IMR-90 (cell line): ENCODE data around the gene TRIM63. TPM values are rescaled to one million over a fixed set of nuclear protein-coding genes. Genes with fewer than 3 reads are reported as not detected.

Experiments
- ATAC-seq: fragments of 200-7000 bp; cut with Tn5 transposase; 2 replicates; pipeline ENCODE4 v1.9.1; 2020; ENCODE audit warnings: low read depth, mild to moderate bottlenecking, moderate library complexity
- BruUV-seq: library from RNA; stranded (reverse); fragments of 400-500 nt; replicated peaks from 2 replicates; lab custom pipeline; 2021; lab: Mats Ljungman, UMichigan
- CTCF ChIA-PET: fragments of 300-600 bp; formaldehyde crosslinking; extraction: SDS; loops from one replicate; lab custom pipeline; 2021; ENCODE audit warnings: antibody characterized with exemption; lab: Yijun Ruan, JAX
- POLR2A ChIA-PET: fragments of 300-600 bp; sonication (Branson Sonifier 250); formaldehyde crosslinking; loops from one replicate; lab custom pipeline; 2022; ENCODE audit warnings: antibody characterized with exemption; ENCODE audit not compliant: unreplicated experiment; lab: Charles Lee
- DNase-seq: peaks from one replicate; pipeline ENCODE4 v3.0.0; 2013
- H2AFZ ChIP-seq: replicated peaks from 2 replicates; pipeline ENCODE3; 2013; ENCODE audit warnings: low read length, mild to moderate bottlenecking; ENCODE audit not compliant: poor library complexity
- H2AK5ac ChIP-seq: 2 replicates; pipeline ENCODE4 v1.6.1; 2013; ENCODE audit warnings: low read depth, low read length, inconsistent platforms
- H2AK9ac ChIP-seq: replicated peaks from 2 replicates; pipeline ENCODE3; 2013; ENCODE audit warnings: mild to moderate bottlenecking, low read depth, low read length, moderate library complexity; ENCODE audit not compliant: poor library complexity
- H2BK120ac ChIP-seq: 2 replicates; pipeline ENCODE4 v1.6.1; 2013; ENCODE audit warnings: low read depth, low read length, inconsistent platforms
- H2BK15ac ChIP-seq: 3 replicates; pipeline ENCODE4 v1.6.1; 2013; ENCODE audit warnings: low read depth, low read length, inconsistent platforms
- H2BK20ac ChIP-seq: 2 replicates; pipeline ENCODE4 v1.6.1; 2013; ENCODE audit warnings: low read depth, mild to moderate bottlenecking, inconsistent platforms, low read length, moderate library complexity
- H2BK5ac ChIP-seq: 2 replicates; pipeline ENCODE4 v1.6.1; 2013; ENCODE audit warnings: mild to moderate bottlenecking, low read depth, low read length, inconsistent platforms; ENCODE audit not compliant: poor library complexity, severe bottlenecking
- H3K14ac ChIP-seq: replicated peaks from 2 replicates; pipeline ENCODE4 v1.6.1; 2013; ENCODE audit warnings: low read depth, low read length, inconsistent platforms
- H3K18ac ChIP-seq: 2 replicates; pipeline ENCODE4 v1.6.1; 2013; ENCODE audit warnings: low read depth, low read length, control low read depth
- H3K23ac ChIP-seq: 2 replicates; pipeline ENCODE4 v1.6.1; 2013; ENCODE audit warnings: low read depth, low read length, inconsistent platforms
- H3K27ac ChIP-seq: 2 replicates; pipeline ENCODE4 v1.5.1; 2013; ENCODE audit warnings: mild to moderate bottlenecking, control low read depth, low read length; ENCODE audit not compliant: insufficient read depth
- H3K27me3 ChIP-seq: 2 replicates; pipeline ENCODE4 v1.6.1; 2013; ENCODE audit warnings: low read length; ENCODE audit not compliant: control insufficient read depth, insufficient read depth
- H3K36me3 ChIP-seq: 2 replicates; pipeline ENCODE4 v1.6.1; 2013; ENCODE audit warnings: low read length, mixed read lengths; ENCODE audit not compliant: control insufficient read depth, insufficient read depth
- H3K4ac ChIP-seq: 2 replicates; pipeline ENCODE4 v1.6.1; 2013; ENCODE audit warnings: low read depth, low read length, inconsistent platforms
- H3K4me1 ChIP-seq: 2 replicates; pipeline ENCODE4 v1.6.1; 2013; ENCODE audit warnings: low read length, mixed read lengths; ENCODE audit not compliant: control insufficient read depth, insufficient read depth
- H3K4me2 ChIP-seq: 2 replicates; pipeline ENCODE4 v1.6.1; 2013; ENCODE audit warnings: low read depth, mild to moderate bottlenecking, control low read depth, low read length, moderate library complexity
- H3K4me3 ChIP-seq: 2 replicates; pipeline ENCODE4 v1.5.1; 2013; ENCODE audit warnings: low read depth, mild to moderate bottlenecking, control low read depth, low read length, moderate library complexity; ENCODE audit not compliant: insufficient read depth
- H3K56ac ChIP-seq: 2 replicates; pipeline ENCODE4 v1.6.1; 2013; ENCODE audit warnings: low read length, inconsistent platforms; ENCODE audit not compliant: insufficient read depth; ENCODE audit errors: extremely low read depth
- H3K79me1 ChIP-seq, 2 experiments: 2 replicates each; pipeline ENCODE4 v1.6.1; 2013; ENCODE audit warnings: low read length in 2 of 2, inconsistent platforms in 1 of 2, low read depth in 1 of 2
- H3K9ac ChIP-seq: 2 replicates; pipeline ENCODE4 v1.6.1; 2013; ENCODE audit warnings: low read depth, low read length, control low read depth
- H3K9me1 ChIP-seq: 2 replicates; pipeline ENCODE4 v1.6.1; 2013; ENCODE audit warnings: low read length, inconsistent platforms; ENCODE audit not compliant: insufficient read depth
- H3K9me3 ChIP-seq: 2 replicates; pipeline ENCODE4 v1.6.1; 2013; ENCODE audit warnings: low read length; ENCODE audit not compliant: control insufficient read depth, insufficient read depth
- H4K20me1 ChIP-seq: 2 replicates; pipeline ENCODE4 v1.6.1; 2013; ENCODE audit warnings: low read length, inconsistent platforms; ENCODE audit not compliant: insufficient read depth
- H4K5ac ChIP-seq: 2 replicates; pipeline ENCODE4 v1.6.1; 2013; ENCODE audit warnings: mild to moderate bottlenecking, low read depth, low read length, control low read depth
- H4K8ac ChIP-seq, 2 experiments: 2 replicates each; pipeline ENCODE4 v1.6.1; 2013; ENCODE audit warnings: low read depth in 2 of 2, low read length in 2 of 2, control low read depth in 1 of 2, inconsistent platforms in 1 of 2
- H4K91ac ChIP-seq: 2 replicates; pipeline ENCODE4 v1.6.1; 2013; ENCODE audit warnings: low read depth, low read length, inconsistent platforms; ENCODE audit not compliant: insufficient read depth
- MAZ ChIP-seq: IDR thresholded peaks from 2 replicates; pipeline ENCODE4 v1.6.1; 2012; ENCODE audit warnings: low read depth, mild to moderate bottlenecking, low read length, improper control_type of control experiment, moderate library complexity, borderline replicate concordance
- whole genome bisulfite sequencing, 2 experiments: methylation state at CpG; one replicate each; pipeline versions ENCODE4 v1.1.5 to v1.1.7; 2013; ENCODE audit warnings: missing lambda C conversion rate in 2 of 2; ENCODE audit not compliant: insufficient read length in 1 of 2; ENCODE audit errors: extremely low coverage in 2 of 2; 5-methylcytosine and 5-hydroxymethylcytosine counted together
- dilution Hi-C: fragments of 300-500 bp; cut with HindIII; formaldehyde crosslinking; loops from one replicate; pipeline ENCODE4 v1.14.3; 2018; ENCODE audit warnings: low sequenced_read_pairs; ENCODE audit not compliant: unreplicated experiment
- in situ Hi-C: fragments of 300-500 bp; cut with MboI; formaldehyde crosslinking; loops from 3 replicates; pipeline ENCODE4 v1.14.3; 2019; ENCODE audit warnings: low sequenced_read_pairs, inconsistent platforms, mixed read lengths
- intact Hi-C: fragments of 100-400 bp; cut with micrococcal nuclease; formaldehyde crosslinking; loops from 2 replicates; pipeline ENCODE4 v1.10.0; 2022
- polyA plus RNA-seq, 3 experiments: library from polyadenylated mRNA; depleted of rRNA; stranded (reverse); fragments of >200 nt; gene quantifications; 2 replicates each; pipeline ENCODE4 v1.2.3, GENCODE V29; 2012; ENCODE audit warnings: low replicate concordance in 1 of 3
- total RNA-seq: library from RNA; depleted of rRNA; stranded (reverse); fragments of >200 nt; gene quantifications from 2 replicates; pipeline ENCODE4 v1.2.3, GENCODE V29; 2012

TRIM63 gene
- total and polyA plus RNA-seq, 2 of the 4 experiments (the other 2 are of a cell fraction), result not detected

GRCh38 chr1:26031611-26032220, 35.7 kb downstream of the TRIM63 start:
- Histone ChIP-seq H2AK9ac (no peak overlapping the region), H3K18ac (no peak overlapping the region), H3K14ac (no peak overlapping the region), H3K4me1 (peaks cover 6% of the 10 kb centered on the region), H3K23ac (no peak overlapping the region), H3K4me3 (no peak overlapping the region), H2AFZ (no peak overlapping the region), H3K56ac (no peak overlapping the region), H2BK120ac (no peak overlapping the region), H4K20me1 (no peaks in the 10 kb centered on the region), H2AK5ac (no peak overlapping the region), H3K27ac (no peak overlapping the region), H3K4me2 (no peak overlapping the region), H3K79me1 (no peaks in the 10 kb centered on the region), H4K91ac (no peak overlapping the region), H4K5ac (no peak overlapping the region), H3K4ac (no peak overlapping the region), H2BK20ac (no peak overlapping the region), H3K36me3 (no peaks in the 10 kb centered on the region), H3K27me3 (peaks cover 3% of the 10 kb centered on the region; the same call in 1 of the 2 replicates), H2BK5ac (no peak overlapping the region), H3K9me3 (no peaks in the 10 kb centered on the region), H3K9ac (no peak overlapping the region), H4K8ac (no peak overlapping the region), H3K9me1 (0 out of 2 replicates have a peak, but pooled peaks cover 3% of the 10 kb centered on the region), H2BK15ac (no peak overlapping the region)
- dilution Hi-C loops (no loop called here), in situ Hi-C loops (no loop called here), intact Hi-C loops (no loop called here)
- no peak for TF ChIP-seq MAZ
- CTCF ChIA-PET, result interaction anchor here (1.4 kb wide), 1 partner anchor 136 kb away, joined by 4 read pairs; no protein-coding TSS in a partner anchor
- no TSS peak for BruUV-seq
- peak; percentile 66 for DNase-seq
- WGBS, 2 experiments, result no CpG with 5 or more reads among the region's 3 CpGs
- POLR2A ChIA-PET, result no interaction called here
- no peak for ATAC-seq
